ENCODE results near the gene VPS26A.

DNA sequence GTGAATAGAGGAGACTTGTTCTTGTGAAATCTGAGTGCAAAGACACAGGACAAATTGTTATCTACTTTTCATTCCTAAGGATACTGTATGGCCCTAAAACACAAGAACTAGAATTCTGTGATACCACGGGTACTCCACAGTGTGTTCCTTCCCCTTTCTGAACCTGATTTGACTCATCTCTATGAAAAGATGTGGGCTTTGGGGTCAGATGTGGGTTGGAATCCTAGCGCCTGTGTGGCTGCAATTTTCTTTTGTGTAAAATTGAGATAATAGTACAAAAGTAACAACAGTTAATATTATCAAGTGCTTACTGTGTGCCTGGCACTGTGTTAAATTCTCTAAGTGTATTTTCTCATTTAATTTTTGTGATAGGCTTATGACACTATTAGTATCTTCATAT, 27.9 kb upstream of the VPS26A start:
- TF ChIP-seq, protein P1, sequence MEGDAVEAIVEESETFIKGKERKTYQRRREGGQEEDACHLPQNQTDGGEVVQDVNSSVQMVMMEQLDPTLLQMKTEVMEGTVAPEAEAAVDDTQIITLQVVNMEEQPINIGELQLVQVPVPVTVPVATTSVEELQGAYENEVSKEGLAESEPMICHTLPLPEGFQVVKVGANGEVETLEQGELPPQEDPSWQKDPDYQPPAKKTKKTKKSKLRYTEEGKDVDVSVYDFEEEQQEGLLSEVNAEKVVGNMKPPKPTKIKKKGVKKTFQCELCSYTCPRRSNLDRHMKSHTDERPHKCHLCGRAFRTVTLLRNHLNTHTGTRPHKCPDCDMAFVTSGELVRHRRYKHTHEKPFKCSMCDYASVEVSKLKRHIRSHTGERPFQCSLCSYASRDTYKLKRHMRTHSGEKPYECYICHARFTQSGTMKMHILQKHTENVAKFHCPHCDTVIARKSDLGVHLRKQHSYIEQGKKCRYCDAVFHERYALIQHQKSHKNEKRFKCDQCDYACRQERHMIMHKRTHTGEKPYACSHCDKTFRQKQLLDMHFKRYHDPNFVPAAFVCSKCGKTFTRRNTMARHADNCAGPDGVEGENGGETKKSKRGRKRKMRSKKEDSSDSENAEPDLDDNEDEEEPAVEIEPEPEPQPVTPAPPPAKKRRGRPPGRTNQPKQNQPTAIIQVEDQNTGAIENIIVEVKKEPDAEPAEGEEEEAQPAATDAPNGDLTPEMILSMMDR (IDR thresholded peaks at IDR 0.05; ENCODE audit: borderline replicate concordance, extremely low read depth, low read length, poor library complexity, severe bottlenecking): no peak
- TF ChIP-seq EZH2 (IDR thresholded peaks at IDR 0.05; ENCODE audit: borderline replicate concordance, low read depth, low read length, severe bottlenecking): no peak

Data from DND-41 (cell line).